Measurements from ENCODE around the gene CTNNA1.
"Not testable (repeated sequence)": the region's sequence is repeated elsewhere in the genome, so short reads cannot be mapped to it uniquely, and the experiment has no call there.

Gene CTNNA1

DNA sequence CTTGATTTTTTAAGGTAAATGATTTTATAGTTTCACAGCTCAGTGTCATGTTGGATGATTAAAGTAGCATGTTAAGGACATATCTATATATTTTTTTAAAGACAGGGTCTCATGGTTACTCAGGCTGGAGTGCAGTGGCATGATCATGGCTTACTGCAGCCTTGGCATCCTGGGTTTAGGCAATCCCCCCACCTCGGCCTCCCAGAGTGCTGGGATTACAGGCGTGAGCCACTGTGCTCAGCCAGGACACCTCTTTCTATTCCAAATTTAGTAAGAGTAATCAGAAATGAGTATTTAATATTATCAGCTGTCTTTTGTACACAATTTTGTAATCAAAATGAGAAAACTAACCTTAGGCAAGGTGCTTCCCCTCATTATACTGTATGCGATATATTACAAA is 160.5 kb downstream of the CTNNA1 start:
- TF ChIP-seq, protein P1, sequence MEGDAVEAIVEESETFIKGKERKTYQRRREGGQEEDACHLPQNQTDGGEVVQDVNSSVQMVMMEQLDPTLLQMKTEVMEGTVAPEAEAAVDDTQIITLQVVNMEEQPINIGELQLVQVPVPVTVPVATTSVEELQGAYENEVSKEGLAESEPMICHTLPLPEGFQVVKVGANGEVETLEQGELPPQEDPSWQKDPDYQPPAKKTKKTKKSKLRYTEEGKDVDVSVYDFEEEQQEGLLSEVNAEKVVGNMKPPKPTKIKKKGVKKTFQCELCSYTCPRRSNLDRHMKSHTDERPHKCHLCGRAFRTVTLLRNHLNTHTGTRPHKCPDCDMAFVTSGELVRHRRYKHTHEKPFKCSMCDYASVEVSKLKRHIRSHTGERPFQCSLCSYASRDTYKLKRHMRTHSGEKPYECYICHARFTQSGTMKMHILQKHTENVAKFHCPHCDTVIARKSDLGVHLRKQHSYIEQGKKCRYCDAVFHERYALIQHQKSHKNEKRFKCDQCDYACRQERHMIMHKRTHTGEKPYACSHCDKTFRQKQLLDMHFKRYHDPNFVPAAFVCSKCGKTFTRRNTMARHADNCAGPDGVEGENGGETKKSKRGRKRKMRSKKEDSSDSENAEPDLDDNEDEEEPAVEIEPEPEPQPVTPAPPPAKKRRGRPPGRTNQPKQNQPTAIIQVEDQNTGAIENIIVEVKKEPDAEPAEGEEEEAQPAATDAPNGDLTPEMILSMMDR (IDR thresholded peaks at IDR 0.05; ENCODE audit: extremely low read depth, insufficient read depth, missing control alignments): no peak
- no peak for DNase-seq (ENCODE audit: low spot score)
- in situ Hi-C loops (cut with MboI; ENCODE audit: low pct_unique_long_range_greater_than_20kb, low sequenced_read_pairs, unreplicated experiment): no loop called here

DNA sequence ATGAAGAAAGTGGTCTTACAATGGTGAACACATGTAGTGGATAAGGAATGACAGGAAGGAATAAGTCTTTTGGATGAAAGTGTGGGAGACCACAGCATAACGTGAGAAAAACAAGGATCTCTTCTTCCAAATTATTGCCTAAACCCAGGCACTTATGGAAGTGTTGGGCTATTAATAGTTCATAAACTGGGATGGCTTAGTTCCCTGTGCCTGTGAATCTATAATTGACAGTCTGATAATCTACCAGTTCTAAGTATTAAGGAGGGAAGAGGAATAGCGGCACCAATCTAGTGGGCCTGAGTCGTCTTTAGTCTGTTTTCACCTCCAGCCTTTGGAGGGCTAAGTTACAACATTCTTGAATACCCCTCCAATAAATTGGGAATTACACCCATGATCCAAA is 161.1 kb downstream of the CTNNA1 start:
- DNase-seq (ENCODE audit: low spot score): no peak
- in situ Hi-C loops (cut with MboI; ENCODE audit: low pct_unique_long_range_greater_than_20kb, low sequenced_read_pairs, unreplicated experiment): no loop called here
- TF ChIP-seq, protein P1 (IDR thresholded peaks at IDR 0.05; ENCODE audit: extremely low read depth, insufficient read depth, missing control alignments): no peak

DNA sequence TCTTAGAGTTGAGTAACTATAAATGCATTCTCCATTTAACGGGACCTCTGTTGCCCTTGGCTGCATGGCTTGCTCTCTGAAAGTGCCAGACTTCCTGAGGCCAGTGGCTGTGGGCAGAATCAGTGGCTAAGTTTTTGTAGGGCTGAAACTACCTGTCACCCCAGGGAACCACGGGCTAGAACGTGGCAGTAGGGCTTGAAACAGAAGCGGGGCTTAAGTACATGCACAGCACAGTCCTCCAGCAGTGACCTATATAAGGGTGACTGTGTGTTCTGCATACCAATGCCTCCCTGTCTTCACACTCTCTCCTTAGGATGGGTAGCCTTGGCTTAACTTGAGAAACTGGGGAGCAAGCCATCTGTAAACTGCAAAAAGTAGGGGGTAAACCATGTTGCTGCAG is 165.5 kb downstream of the CTNNA1 start:
- TF ChIP-seq, protein P1 (IDR thresholded peaks at IDR 0.05; ENCODE audit: extremely low read depth, insufficient read depth, missing control alignments): no peak

DNA sequence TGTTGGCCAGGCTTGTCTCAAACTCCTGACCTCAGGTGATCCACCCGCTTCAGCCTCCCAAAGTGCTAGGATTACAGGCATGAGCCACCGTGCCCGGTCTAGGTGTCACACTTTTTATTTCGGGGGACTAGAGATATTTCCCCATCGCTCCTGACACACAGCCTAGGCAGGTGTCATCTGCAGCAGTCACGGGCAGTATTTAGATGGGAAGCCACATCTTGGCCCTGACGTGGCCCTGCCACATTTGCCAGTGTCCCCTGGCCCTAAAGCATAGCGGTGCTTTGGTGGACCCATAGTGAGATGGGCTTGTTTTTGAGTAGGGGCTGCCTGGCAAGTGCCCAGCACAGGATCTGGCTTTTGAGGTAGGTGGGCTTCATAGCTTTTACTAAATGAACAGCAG is 167.0 kb downstream of the CTNNA1 start:
- in situ Hi-C loops (cut with MboI; ENCODE audit: low pct_unique_long_range_greater_than_20kb, low sequenced_read_pairs, unreplicated experiment): no loop called here
- TF ChIP-seq, protein P1 (IDR thresholded peaks at IDR 0.05; ENCODE audit: extremely low read depth, insufficient read depth, missing control alignments): no peak
- DNase-seq (ENCODE audit: low spot score): no peak

More for the DNA sequence above, 165.5 kb downstream of the CTNNA1 start:
- in situ Hi-C loops (cut with MboI; ENCODE audit: low pct_unique_long_range_greater_than_20kb, low sequenced_read_pairs, unreplicated experiment): no loop called here
- no peak for DNase-seq (ENCODE audit: low spot score)

DNA sequence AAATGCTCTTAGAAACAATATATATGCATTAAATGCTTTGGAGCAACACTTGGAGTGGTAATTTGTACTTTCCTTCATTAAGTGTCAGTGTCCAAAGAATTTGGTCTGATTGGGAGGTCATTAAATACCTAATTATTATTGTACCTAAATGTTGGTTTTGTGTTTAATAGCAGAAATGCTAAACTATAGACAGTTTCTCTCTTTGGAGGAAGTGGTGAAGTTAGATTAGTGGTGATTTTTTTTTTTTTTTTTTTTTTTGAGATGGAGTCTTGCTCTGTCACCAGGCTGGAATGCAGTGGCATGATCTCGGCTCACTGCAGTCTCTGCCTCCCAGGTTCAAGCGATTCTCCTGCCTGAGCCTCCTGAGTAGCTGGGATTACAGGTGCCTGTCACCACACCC is 168.1 kb downstream of the CTNNA1 start:
- DNase-seq (ENCODE audit: low spot score); in situ Hi-C loops (cut with MboI; ENCODE audit: low pct_unique_long_range_greater_than_20kb, low sequenced_read_pairs, unreplicated experiment): not testable (repeated sequence)

DNA sequence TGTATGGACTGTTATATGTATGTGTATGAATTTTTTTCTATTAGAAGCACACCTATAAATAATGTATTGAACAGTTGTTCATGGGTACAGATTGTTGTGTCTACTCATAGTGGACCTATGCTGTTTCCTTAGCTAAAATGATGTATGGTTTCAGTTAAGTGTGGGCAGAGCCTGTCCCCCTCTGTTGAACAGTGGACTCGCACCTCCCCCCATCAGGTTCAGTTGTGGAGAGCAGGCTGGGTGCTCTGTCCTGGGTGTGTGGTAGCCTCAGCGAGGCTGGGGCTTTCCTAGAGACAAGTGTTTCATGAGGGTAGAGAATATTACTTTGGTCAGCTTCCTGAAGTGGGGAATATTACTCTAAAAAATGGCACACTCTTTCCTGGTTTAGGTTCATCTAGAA is 169.3 kb downstream of the CTNNA1 start:
- in situ Hi-C loops (cut with MboI; ENCODE audit: low pct_unique_long_range_greater_than_20kb, low sequenced_read_pairs, unreplicated experiment): no loop called here
- DNase-seq (ENCODE audit: low spot score): peak; percentile 67
- TF ChIP-seq, protein P1 (IDR thresholded peaks at IDR 0.05; ENCODE audit: extremely low read depth, insufficient read depth, missing control alignments): peak; percentile 31

DNA sequence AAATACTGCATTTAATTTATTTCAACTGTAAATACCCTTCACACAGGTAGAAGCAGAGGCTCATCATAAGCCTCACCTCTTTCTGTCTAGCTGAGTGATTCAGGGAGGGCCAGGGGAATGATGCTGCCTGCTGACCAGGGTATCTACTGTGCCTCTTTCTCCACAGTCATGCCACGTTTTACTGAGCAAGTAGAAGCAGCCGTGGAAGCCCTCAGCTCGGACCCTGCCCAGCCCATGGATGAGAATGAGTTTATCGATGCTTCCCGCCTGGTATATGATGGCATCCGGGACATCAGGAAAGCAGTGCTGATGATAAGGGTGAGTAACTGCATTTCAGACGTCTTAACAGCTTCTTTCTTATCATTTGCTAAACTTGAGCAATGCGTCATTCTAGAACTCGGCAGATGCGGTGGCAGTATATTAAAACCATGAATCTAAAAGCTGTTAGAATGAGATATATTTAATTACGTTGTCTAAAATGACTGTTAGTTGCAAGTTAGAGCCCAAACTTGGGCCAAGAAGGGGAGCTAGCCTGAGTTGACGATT is 171.9 kb downstream of the CTNNA1 start:
- TF ChIP-seq, protein P1 (IDR thresholded peaks at IDR 0.05; ENCODE audit: extremely low read depth, insufficient read depth, missing control alignments): no peak
- in situ Hi-C loops (cut with MboI; ENCODE audit: low pct_unique_long_range_greater_than_20kb, low sequenced_read_pairs, unreplicated experiment): no loop called here
- DNase-seq (ENCODE audit: low spot score): no peak

Data from GM13977 (cell line).